HEK293T (cell line): ENCODE data around the gene CST7.

Experiments
- ARNT ChIP-seq: fragments of 450-650 bp; IDR thresholded peaks from 2 replicates; pipeline ENCODE4 v1.6.1; 2017; ENCODE audit warnings: mild to moderate bottlenecking
- BHLHE40 ChIP-seq: fragments of 450-650 bp; IDR thresholded peaks from 2 replicates; pipeline ENCODE4 v1.6.1; 2016; ENCODE audit warnings: mild to moderate bottlenecking, moderate library complexity, borderline replicate concordance
- FOXA1 ChIP-seq: fragments of 450-650 bp; IDR thresholded peaks from 2 replicates; pipeline ENCODE4 v1.6.1; 2016; ENCODE audit warnings: mild to moderate bottlenecking
- HDGF ChIP-seq: fragments of 450-650 bp; IDR thresholded peaks from 2 replicates; pipeline ENCODE4 v1.6.1; 2017; ENCODE audit warnings: antibody characterized with exemption, borderline replicate concordance
- TARDBP ChIP-seq: fragments of 450-650 bp; IDR thresholded peaks from 2 replicates; pipeline ENCODE4 v1.6.1; 2016
- ZNF384 ChIP-seq: fragments of 450-650 bp; IDR thresholded peaks from 2 replicates; pipeline ENCODE4 v1.6.1; 2016

GRCh38 chr20:24913076-24913628, 35.9 kb upstream of the CST7 start:
- no peak for TF ChIP-seq FOXA1
- no peak for TF ChIP-seq ARNT
- no peak for TF ChIP-seq ZNF384
- TF ChIP-seq HDGF = no peak
- no peak for TF ChIP-seq BHLHE40
- no peak for TF ChIP-seq TARDBP
